Testis (tissue), 3 donors: ENCODE results near the gene KLF15. TPM values are rescaled to one million over a fixed set of nuclear protein-coding genes. Genes with fewer than 3 reads are reported as not detected.

Experiments
- DNase-seq: peaks from one replicate; pipeline ENCODE4 v3.0.0-alpha.2; 2019
- H3K27ac ChIP-seq, 2 donors: fragments of 200-600 bp; sonication (generic); one replicate each; pipeline ENCODE4 v1.5.1; 2019
- H3K27me3 ChIP-seq: fragments of 200-600 bp; sonication (generic); one replicate; pipeline ENCODE4 v1.5.1; 2019
- H3K36me3 ChIP-seq: fragments of 200-600 bp; sonication (generic); one replicate; pipeline ENCODE4 v1.5.1; 2017; ENCODE audit warnings: low read depth; ENCODE audit errors: missing control alignments
- H3K4me1 ChIP-seq: fragments of 200-600 bp; sonication (generic); one replicate; pipeline ENCODE4 v1.5.1; 2019
- H3K4me3 ChIP-seq, 2 donors: fragments of 200-600 bp; sonication (generic); one replicate each; pipeline ENCODE4 v1.5.1; 2017 to 2019
- H3K9me3 ChIP-seq: fragments of 200-600 bp; sonication (generic); one replicate; pipeline ENCODE4 v1.5.1; 2017
- POLR2A ChIP-seq: fragments of 450-650 bp; IDR thresholded peaks from one replicate; pipeline ENCODE4 v1.6.1; 2017; ENCODE audit warnings: antibody characterized with exemption, mild to moderate bottlenecking, moderate library complexity
- WGBS, 2 donors: methylation state at CpG; one replicate each; pipeline ENCODE4 v1.1.5; 2018; 5-methylcytosine and 5-hydroxymethylcytosine counted together
- intact Hi-C: fragments of 100-400 bp; cut with DNase I; formaldehyde crosslinking; loops from one replicate; pipeline ENCODE4 v1.15.1; 2023; ENCODE audit warnings: low total_unique reads
- polyA plus RNA-seq: library from polyadenylated mRNA; stranded (reverse); fragments of 350-450 nt; fragmentation: Illumina TruSeq; extraction: RNeasy Lipid Tissue Mini Kit (QIAGEN cat#74804); gene quantifications from one replicate; pipeline ENCODE4 v1.2.3, GENCODE V29; 2014; ENCODE audit warnings: low read depth, low replicate concordance; ENCODE audit not compliant: insufficient read depth
- total RNA-seq, 2 donors: library from RNA; depleted of rRNA; stranded (reverse); fragments of >200 nt; gene quantifications; one replicate each; pipeline ENCODE4 v1.2.3, GENCODE V29; 2016
- TF ChIP-seq, protein P1 (sequence below), 3 experiments: fragments of 450-650 bp in 2 of 3; fragments of 200-600 bp in 1 of 3; sonication (generic) in 1 of 3; IDR thresholded peaks; one replicate each; pipeline ENCODE4 v1.5.1; 2016 to 2019; ENCODE audit warnings: antibody characterized with exemption in 3 of 3, mild to moderate bottlenecking in 2 of 3, moderate library complexity in 1 of 3

KLF15 gene
- total and polyA plus RNA-seq, 3 donors from 2014 or later, result 8.5 to 36.1 (median 32.0) TPM

DNA sequence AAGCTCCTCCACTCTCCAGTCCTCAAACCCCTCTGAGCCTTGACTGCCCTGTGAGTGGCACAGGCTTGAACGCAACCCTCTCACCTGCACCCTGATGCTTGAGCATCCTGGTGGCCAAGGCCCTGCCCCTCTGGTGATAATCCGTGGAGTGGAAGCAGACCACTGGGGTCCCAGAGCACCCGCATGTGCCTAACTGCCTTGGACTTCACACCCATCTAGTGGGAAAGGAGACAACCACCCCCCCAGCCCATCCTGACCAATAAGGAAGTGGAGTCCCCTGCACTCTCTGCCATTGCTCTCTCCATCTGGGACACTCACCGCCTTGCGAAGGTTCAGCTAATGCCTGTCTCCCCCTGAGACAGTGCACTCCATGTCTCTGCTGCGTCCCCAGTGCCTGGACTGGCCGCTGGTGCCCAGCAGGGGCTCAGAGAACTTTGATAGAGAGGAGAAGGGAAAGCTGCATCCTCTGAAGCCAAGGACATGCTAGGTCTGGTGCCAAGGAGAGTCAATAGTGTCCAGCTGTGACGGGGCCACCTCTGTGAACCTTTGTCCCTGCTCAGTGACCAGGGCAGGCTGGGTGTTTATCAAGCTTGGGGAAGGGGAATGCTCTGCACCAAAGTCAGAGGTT, 3.4 kb downstream of the KLF15 start:
- H3K4me3 ChIP-seq, result no peak overlapping the region
- peak; percentile 45 for DNase-seq

DNA sequence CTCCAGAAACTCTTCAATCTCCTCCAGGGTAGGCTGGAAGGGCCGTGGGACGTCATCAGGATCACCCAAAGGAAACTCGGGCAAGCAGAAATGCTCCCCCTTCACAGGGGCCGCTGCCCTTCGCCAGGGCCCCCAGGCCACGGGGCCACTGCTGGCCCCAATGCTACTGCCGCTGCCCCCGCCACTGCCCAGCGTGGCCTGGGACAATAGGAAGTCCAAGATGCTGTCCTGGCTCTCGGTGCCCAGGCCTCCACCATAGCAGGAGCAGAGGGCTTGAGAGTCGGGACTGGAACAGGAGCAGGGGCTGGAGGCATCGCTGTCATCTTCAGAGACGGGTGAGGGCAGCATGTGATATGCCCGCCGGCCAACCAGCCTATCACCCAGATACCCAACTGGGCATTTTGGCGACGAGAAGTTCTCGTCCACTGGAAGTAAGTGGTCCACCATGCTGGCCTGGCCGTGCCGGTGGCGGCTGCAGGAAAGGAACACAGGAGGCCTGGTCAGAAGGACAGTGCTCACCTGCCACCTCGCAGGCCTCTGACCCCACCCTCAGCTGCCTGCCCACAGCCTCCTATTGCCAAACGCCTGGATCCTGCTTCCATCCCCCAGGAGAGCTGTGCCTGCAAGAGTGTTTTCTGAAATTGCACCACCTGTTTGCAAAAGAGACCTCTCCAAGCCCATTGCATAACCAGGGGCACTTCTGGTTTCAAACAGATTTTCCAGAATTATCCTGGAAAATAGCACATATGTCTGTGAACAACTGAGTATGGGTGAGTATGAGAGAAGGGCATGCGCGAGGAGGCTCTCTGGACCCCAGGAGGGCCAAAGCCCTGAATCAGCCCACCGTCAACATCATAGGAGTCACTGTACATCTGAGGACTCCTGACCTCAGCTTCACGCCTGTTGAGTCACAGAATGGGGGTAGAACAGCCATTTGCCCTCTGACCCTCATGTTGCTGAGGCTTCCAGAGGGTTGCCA, 4.4 kb downstream of the KLF15 start:
- intact Hi-C loops, result no loop called here
- DNase-seq, result peak; percentile 13
- WGBS, 2 donors, result 93% methylated on average over 21 to 27 of the region's 27 CpGs

More for the DNA sequence above, 3.4 kb downstream of the KLF15 start:
- peak overlapping the region; percentile 7 to 98 for H3K27ac ChIP-seq
- TF ChIP-seq POLR2A, result no peak
- TF ChIP-seq, protein P1, sequence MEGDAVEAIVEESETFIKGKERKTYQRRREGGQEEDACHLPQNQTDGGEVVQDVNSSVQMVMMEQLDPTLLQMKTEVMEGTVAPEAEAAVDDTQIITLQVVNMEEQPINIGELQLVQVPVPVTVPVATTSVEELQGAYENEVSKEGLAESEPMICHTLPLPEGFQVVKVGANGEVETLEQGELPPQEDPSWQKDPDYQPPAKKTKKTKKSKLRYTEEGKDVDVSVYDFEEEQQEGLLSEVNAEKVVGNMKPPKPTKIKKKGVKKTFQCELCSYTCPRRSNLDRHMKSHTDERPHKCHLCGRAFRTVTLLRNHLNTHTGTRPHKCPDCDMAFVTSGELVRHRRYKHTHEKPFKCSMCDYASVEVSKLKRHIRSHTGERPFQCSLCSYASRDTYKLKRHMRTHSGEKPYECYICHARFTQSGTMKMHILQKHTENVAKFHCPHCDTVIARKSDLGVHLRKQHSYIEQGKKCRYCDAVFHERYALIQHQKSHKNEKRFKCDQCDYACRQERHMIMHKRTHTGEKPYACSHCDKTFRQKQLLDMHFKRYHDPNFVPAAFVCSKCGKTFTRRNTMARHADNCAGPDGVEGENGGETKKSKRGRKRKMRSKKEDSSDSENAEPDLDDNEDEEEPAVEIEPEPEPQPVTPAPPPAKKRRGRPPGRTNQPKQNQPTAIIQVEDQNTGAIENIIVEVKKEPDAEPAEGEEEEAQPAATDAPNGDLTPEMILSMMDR (IDR thresholded peaks at IDR 0.05), result no peak
- H3K9me3 ChIP-seq, result no peaks in the 10 kb centered on the region
- intact Hi-C loops, result no loop called here
- no peaks in the 10 kb centered on the region for H3K36me3 ChIP-seq
- WGBS, 2 donors, result 76 to 88% methylated on average over 6 to 8 of the region's 8 CpGs
- H3K27me3 ChIP-seq, result no peaks in the 10 kb centered on the region
- peaks cover 31% of the 10 kb centered on the region for H3K4me1 ChIP-seq

DNA sequence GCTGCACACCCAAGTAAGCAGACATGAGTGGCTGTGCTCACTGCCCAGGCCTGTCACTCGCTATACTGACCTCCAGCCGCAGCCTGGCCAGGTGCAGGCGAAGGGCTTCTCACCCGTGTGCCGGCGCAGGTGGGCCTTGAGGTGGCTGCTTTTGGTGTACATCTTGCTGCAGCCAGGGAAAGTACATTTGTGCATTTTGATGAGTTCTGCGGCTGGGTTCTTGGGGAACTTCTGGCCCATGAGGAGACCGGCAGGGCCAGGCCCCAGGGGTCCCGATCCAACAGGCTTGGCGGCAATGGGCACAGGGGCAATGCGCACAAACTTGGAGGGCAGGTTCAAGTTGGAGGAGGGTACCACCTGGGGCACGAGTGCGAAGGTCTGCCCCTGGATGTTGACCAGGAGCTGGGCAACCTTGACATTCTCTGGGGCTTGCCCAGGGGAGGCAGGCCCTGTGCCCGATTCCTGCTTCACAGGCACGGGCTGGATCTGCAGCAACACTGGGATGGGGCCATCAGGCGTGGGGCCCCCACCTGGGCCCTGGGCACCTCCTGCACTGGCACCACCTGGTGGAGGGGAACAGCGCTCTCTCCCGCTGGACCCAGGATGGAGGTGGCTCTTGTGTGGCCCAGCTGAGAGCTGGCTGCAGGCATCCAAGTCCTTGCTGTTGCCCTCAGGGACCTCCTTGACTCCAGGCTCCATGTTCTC, 5.3 kb downstream of the KLF15 start:
- H3K4me1 ChIP-seq, result peaks cover 39% of the 10 kb centered on the region
- no peaks in the 10 kb centered on the region for H3K36me3 ChIP-seq
- TF ChIP-seq, protein P1 (IDR thresholded peaks at IDR 0.05), result no peak
- TF ChIP-seq POLR2A, result no peak
- H3K27ac ChIP-seq, result no peak overlapping the region
- WGBS, 2 donors, result 93 to 95% methylated on average over 8 to 18 of the region's 18 CpGs
- peak; percentile 7 for DNase-seq
- no peaks in the 10 kb centered on the region for H3K9me3 ChIP-seq
- intact Hi-C loops, result no loop called here
- H3K27me3 ChIP-seq, result no peaks in the 10 kb centered on the region
- no peak overlapping the region for H3K4me3 ChIP-seq

More for the DNA sequence above, 4.4 kb downstream of the KLF15 start:
- H3K27ac ChIP-seq, result peak overlapping the region in 1 of 2 donors; percentile 98
- no peaks in the 10 kb centered on the region for H3K36me3 ChIP-seq
- H3K9me3 ChIP-seq, result no peaks in the 10 kb centered on the region
- no peak for TF ChIP-seq POLR2A
- TF ChIP-seq, protein P1 (IDR thresholded peaks at IDR 0.05), result no peak
- no peak overlapping the region for H3K4me3 ChIP-seq
- peaks cover 31% of the 10 kb centered on the region for H3K4me1 ChIP-seq
- no peaks in the 10 kb centered on the region for H3K27me3 ChIP-seq

DNA sequence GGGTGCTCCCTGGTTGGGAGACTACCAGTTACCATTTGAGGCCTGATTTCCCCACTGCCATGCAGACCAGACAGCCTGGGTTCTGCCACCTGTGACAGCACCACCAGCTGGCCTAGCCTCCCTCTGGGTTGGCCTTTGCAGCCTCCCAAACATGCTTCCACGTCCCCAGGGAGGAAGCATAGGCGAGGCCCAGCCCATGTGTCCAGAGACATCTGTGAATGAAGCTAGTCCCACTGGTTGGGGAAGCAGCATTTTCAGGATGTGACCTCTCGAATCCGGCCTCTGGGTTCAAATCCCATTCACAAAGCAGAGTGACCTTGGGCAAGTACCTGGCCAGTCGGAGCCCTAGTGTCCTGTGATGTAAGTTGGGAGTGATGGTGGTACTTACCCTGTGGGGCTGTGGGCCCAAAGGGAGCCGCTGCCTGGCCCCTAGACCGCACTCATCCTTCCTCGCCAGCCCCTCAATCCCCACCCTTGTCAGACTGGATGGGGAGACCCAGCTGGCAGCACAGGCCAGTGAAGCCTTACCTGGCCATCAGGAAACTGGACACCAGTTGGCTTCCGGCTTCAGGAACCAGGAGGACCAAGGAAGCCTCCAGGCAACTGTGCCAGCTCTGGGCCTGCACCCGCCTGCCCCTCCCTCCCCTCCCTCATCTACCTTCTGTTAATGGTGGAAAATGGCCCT, 6.0 kb downstream of the KLF15 start:
- peak; percentile 10 for DNase-seq
- WGBS, 2 donors, result 87 to 93% methylated on average over 5 to 10 of the region's 10 CpGs
- Histone ChIP-seq H3K9me3 (no peaks in the 10 kb centered on the region), H3K27me3 (no peaks in the 10 kb centered on the region), H3K4me1 (peaks cover 39% of the 10 kb centered on the region), H3K4me3 (no peak overlapping the region), H3K27ac (no peak overlapping the region), H3K36me3 (no peaks in the 10 kb centered on the region)
- intact Hi-C loops, result no loop called here
- TF ChIP-seq, protein P1 (IDR thresholded peaks at IDR 0.05), result no peak
